Activated naive CD4-positive, alpha-beta T cell treated with anti-CD3 and anti-CD28 coated beads for 36 hours (primary cell): ENCODE results near the gene CACNA1I. TPM values are rescaled to one million over a fixed set of nuclear protein-coding genes. Genes with fewer than 3 reads are reported as not detected.

Source experiments
- CTCF ChIA-PET: fragments of 350-600 bp; sonication (Branson Sonifier 250); formaldehyde crosslinking; loops from one replicate; lab custom pipeline; 2021; ENCODE audit warnings: antibody characterized with exemption; lab: Charles Lee
- DNase-seq: peaks from one replicate; pipeline ENCODE4 v3.0.0-alpha.2; 2020
- H3K27ac Mint-ChIP-seq: one replicate; pipeline ENCODE4 v1.8.0; 2021; ENCODE audit warnings: mild to moderate bottlenecking, mixed read lengths
- H3K27me3 Mint-ChIP-seq: one replicate; pipeline ENCODE4 v1.8.0; 2021; ENCODE audit warnings: low read depth, mixed read lengths
- H3K36me3 Mint-ChIP-seq: one replicate; pipeline ENCODE4 v1.8.0; 2021; ENCODE audit warnings: low read depth, mixed read lengths
- H3K4me1 Mint-ChIP-seq: one replicate; pipeline ENCODE4 v1.8.0; 2021; ENCODE audit warnings: low read depth, mixed read lengths
- H3K4me3 Mint-ChIP-seq: one replicate; pipeline ENCODE4 v1.8.0; 2021; ENCODE audit warnings: mild to moderate bottlenecking, moderate library complexity, mixed read lengths
- H3K9me3 Mint-ChIP-seq: one replicate; pipeline ENCODE4 v1.8.0; 2021; ENCODE audit warnings: mixed read lengths
- intact Hi-C: fragments of 100-400 bp; cut with micrococcal nuclease; formaldehyde crosslinking; loops from one replicate; pipeline ENCODE4 v1.15.1; 2023
- total RNA-seq, 2 experiments: library from RNA; stranded (reverse); gene quantifications; one replicate each; pipeline ENCODE4 v1.2.3, GENCODE V29; 2021

The CACNA1I gene
- total RNA-seq, 2 experiments from 2014 or later = 0.27 to 0.31 TPM

GRCh38 chr22:39574779-39575551 is 4.4 kb downstream of the CACNA1I start:
- CTCF ChIA-PET = interaction anchor here (0.9 kb wide), 2 partner anchors 47 to 435 kb away, joined by 3 read pairs; no protein-coding TSS in a partner anchor
- intact Hi-C loops = no loop called here
- Mint-ChIP-seq H3K9me3 (no peaks in the 10 kb centered on the region), H3K4me1 (no peaks in the 10 kb centered on the region), H3K27me3 (no peaks in the 10 kb centered on the region), H3K36me3 (no peaks in the 10 kb centered on the region), H3K27ac (no peak overlapping the region), H3K4me3 (no peak overlapping the region)
- no peak for DNase-seq

- intact Hi-C loops = no loop called here
- no peak overlapping the region for H3K4me3 Mint-ChIP-seq
- DNase-seq = no peak
- H3K27ac Mint-ChIP-seq = no peak overlapping the region
- no peaks in the 10 kb centered on the region for H3K27me3 Mint-ChIP-seq
- H3K9me3 Mint-ChIP-seq = no peaks in the 10 kb centered on the region
- H3K4me1 Mint-ChIP-seq = no peaks in the 10 kb centered on the region
- H3K36me3 Mint-ChIP-seq = no peaks in the 10 kb centered on the region
- CTCF ChIA-PET = no interaction called here
Observed at GRCh38 chr22:39575552-39575825, 4.9 kb downstream of the CACNA1I start.

DNA sequence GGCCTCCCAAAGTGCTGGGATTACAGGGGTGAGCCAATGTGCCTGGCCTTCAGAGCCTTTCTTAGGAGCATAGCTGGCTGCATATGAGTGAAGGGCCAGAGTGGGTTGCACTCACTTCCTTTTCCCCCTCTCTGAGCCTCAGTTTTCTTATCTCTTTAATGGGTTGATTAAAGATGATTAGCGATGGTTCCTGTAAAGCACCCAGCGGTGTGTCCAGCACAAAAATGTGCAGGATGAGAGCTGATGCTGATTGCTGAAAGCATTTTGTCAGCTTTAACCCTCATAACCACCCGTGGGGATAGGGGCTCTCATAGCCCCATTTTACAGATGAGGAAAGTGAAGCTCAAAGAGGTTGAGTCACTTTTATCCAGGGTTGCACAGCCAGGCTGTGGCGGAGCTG is 5.5 kb downstream of the CACNA1I start:
- Mint-ChIP-seq H3K36me3 (no peaks in the 10 kb centered on the region), H3K4me3 (no peak overlapping the region), H3K27me3 (no peaks in the 10 kb centered on the region), H3K9me3 (no peaks in the 10 kb centered on the region), H3K4me1 (no peaks in the 10 kb centered on the region), H3K27ac (no peak overlapping the region)
- intact Hi-C loops = no loop called here
- CTCF ChIA-PET = interaction anchor here (0.5 to 1.0 kb wide), 2 partner anchors 17 to 360 kb away, joined by 3 read pairs; no protein-coding TSS in a partner anchor
- no peak for DNase-seq

DNA sequence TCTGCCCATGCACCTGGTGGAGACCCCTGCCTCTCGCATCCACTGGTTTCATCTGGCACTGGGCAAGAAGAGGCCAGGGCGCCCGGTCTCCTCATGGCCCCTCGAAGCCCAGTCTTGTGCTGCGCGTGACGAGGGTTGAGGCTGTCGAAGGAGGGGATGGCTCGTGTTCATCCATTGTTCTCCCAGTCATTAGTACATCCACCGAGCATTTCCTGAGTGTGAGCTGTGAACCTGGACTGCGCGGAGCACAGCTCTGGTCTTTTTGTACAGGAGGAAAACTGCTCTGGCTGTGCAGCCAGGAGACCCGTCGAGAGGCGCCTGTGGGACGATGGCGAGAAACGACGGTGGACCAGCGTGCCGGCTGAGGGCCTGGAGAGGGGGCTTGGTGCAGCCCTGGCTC is 6.8 kb downstream of the CACNA1I start:
- H3K4me3 Mint-ChIP-seq = no peak overlapping the region
- no peak for DNase-seq
- no peaks in the 10 kb centered on the region for H3K27me3 Mint-ChIP-seq
- H3K9me3 Mint-ChIP-seq = no peaks in the 10 kb centered on the region
- intact Hi-C loops = no loop called here
- no peak overlapping the region for H3K27ac Mint-ChIP-seq
- no peaks in the 10 kb centered on the region for H3K36me3 Mint-ChIP-seq
- H3K4me1 Mint-ChIP-seq = no peaks in the 10 kb centered on the region
- CTCF ChIA-PET = interaction anchor here (1.1 kb wide), 1 partner anchor 447 kb away, joined by 3 read pairs; no protein-coding TSS in a partner anchor

DNA sequence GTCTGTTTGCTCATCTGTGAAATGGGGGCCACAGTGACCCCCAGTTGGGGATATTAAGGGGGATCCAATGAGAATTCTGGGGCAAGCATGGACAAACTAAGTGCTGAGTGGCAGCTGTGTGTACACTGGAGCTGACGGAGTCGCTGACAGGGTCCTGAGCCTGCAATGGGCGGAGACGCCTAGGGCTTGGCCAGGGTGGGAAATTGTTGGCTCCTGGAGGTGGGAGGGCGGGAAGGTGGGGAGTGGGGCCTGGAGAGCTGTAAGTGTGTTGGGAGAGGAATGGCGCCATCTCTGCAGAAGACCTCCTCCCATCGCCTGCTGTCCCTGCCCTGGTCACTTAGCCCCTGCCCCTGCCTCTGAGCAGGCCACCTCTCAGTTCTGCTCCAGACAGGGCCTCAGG is 7.3 kb downstream of the CACNA1I start:
- no peaks in the 10 kb centered on the region for H3K9me3 Mint-ChIP-seq

DNA sequence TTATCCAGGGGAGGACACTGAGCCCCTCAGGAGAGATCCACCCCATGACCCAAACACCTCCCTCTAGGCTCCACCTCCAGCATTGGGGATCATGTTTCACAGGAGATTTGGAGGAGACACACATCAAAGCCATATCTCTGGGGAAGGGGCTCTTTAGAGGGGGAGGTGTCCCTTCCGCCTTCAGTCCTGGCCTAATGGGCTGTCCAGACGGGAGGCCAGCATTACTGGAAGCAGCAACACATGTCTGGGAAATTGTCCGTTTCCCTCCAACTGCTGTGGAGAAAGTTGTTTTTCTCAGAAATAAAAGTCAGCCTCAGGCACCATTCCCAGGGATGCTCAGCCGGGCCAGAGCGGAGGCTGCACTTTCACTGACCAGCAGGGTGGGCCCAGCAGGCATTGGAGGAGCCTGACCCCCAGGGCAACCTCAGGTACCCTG is 9.5 kb downstream of the CACNA1I start:
- Mint-ChIP-seq H3K27ac (no peak overlapping the region), H3K4me3 (no peak overlapping the region), H3K27me3 (no peaks in the 10 kb centered on the region), H3K9me3 (no peaks in the 10 kb centered on the region), H3K36me3 (no peaks in the 10 kb centered on the region), H3K4me1 (no peaks in the 10 kb centered on the region)
- DNase-seq = no peak
- CTCF ChIA-PET = no interaction called here
- intact Hi-C loops = no loop called here

More for the DNA sequence above, 7.3 kb downstream of the CACNA1I start:
- Mint-ChIP-seq H3K27ac (no peak overlapping the region), H3K36me3 (no peaks in the 10 kb centered on the region), H3K27me3 (no peaks in the 10 kb centered on the region), H3K4me1 (no peaks in the 10 kb centered on the region), H3K4me3 (no peak overlapping the region)
- no peak for DNase-seq
- intact Hi-C loops = no loop called here
- CTCF ChIA-PET = interaction anchor here (0.6 to 1.1 kb wide), 3 partner anchors 44 to 447 kb away, joined by 3 to 4 read pairs (median 3); no protein-coding TSS in a partner anchor

GRCh38 chr22:39580795-39581194 is 10.2 kb downstream of the CACNA1I start:
- CTCF ChIA-PET = no interaction called here

GRCh38 chr22:39581303-39581702 is 10.8 kb downstream of the CACNA1I start:
- intact Hi-C loops = no loop called here
- Mint-ChIP-seq H3K36me3 (no peaks in the 10 kb centered on the region), H3K4me3 (no peak overlapping the region), H3K4me1 (no peaks in the 10 kb centered on the region), H3K9me3 (no peaks in the 10 kb centered on the region), H3K27ac (no peak overlapping the region), H3K27me3 (no peaks in the 10 kb centered on the region)
- CTCF ChIA-PET = no interaction called here
- DNase-seq = no peak

More at GRCh38 chr22:39580795-39581194, 10.2 kb downstream of the CACNA1I start:
- H3K27me3 Mint-ChIP-seq = no peaks in the 10 kb centered on the region
- no peaks in the 10 kb centered on the region for H3K36me3 Mint-ChIP-seq
- no peaks in the 10 kb centered on the region for H3K4me1 Mint-ChIP-seq
- intact Hi-C loops = no loop called here
- H3K27ac Mint-ChIP-seq = no peak overlapping the region
- DNase-seq = no peak
- no peaks in the 10 kb centered on the region for H3K9me3 Mint-ChIP-seq
- no peak overlapping the region for H3K4me3 Mint-ChIP-seq

DNA sequence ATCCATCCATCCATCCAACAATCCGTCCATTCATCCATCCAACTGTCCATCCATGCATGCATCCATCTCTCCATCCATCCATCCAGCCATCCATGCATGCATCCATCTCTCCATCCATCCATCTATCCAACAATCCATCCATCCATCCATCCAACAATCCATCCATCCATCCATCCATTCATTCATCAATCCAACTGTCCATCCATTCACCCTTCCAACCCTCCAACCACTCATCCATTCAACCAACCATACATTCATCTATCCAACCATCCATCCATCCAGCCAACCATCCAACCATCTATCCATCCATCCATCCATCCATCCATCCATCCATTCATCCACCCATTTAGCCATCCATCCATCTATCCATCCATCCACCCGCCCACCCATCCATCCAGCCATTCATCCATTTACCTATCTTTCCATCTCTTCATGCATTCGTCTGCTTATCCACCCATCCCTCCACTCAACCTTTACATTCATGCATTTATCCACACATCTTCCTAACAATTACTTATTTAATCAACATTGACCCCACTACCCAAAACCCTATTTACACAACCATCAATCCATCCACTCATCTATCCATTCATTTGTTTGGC is 12.6 kb downstream of the CACNA1I start:
- no peaks in the 10 kb centered on the region for H3K4me1 Mint-ChIP-seq
- intact Hi-C loops = no loop called here
- DNase-seq = no peak
- CTCF ChIA-PET = no interaction called here
- no peak overlapping the region for H3K4me3 Mint-ChIP-seq
- no peaks in the 10 kb centered on the region for H3K36me3 Mint-ChIP-seq
- H3K27ac Mint-ChIP-seq = no peak overlapping the region
- no peaks in the 10 kb centered on the region for H3K27me3 Mint-ChIP-seq
- no peaks in the 10 kb centered on the region for H3K9me3 Mint-ChIP-seq

GRCh38 chr22:39589875-39590274 is 19.3 kb downstream of the CACNA1I start:
- no peaks in the 10 kb centered on the region for H3K36me3 Mint-ChIP-seq
- no peaks in the 10 kb centered on the region for H3K27me3 Mint-ChIP-seq
- H3K4me1 Mint-ChIP-seq = no peaks in the 10 kb centered on the region
- no peaks in the 10 kb centered on the region for H3K9me3 Mint-ChIP-seq
- DNase-seq = no peak
- H3K4me3 Mint-ChIP-seq = no peak overlapping the region
- no peak overlapping the region for H3K27ac Mint-ChIP-seq
- CTCF ChIA-PET = no interaction called here
- intact Hi-C loops = no loop called here

DNA sequence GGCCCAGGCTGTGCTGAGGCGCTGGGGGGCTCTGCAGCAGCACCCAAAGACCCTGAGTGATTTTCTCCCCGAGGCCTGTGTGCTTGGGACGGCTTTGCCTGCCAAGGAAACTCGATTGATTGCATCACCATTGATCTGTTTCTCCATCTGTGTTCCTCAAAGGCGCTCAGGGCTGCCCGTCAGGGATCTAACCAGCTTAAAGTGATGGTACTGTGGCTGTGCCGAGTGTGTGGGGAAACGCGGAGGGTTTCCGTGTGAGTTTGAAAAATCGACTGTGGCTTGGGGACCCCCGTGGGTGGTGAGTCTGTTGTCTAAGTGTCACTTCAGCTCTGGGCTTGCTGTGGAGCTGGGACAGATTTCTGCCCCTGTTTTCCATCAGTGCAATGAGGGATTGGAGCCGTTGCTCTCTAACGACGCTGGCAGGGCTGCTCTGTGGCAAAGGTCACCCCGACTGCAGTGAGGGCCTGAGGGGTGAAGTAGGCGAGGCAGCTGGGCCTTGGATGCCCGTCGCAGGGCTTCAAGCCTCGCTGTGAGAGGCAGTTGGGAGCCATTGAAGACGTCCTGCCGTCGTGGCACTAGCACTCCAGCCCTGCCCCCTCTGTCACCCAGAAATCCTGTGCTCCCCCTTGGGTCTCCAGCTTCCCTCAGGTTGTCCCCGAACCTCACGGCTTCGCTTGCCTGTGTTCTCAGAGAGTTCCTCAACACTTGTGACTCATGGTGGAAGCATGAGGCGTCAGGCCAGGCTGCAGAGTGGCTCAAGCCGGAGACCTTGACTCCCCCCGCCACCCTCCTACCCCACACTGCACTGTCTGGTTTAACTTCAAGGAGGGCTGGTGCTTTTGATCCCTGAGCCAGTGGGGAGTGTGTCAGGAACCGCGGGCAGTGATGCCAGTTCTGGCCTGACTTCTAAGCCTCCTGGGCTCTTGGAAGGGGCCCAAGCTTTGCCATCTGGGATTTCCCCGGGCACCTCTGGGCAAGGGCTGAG is 21.8 kb downstream of the CACNA1I start:
- no peaks in the 10 kb centered on the region for H3K36me3 Mint-ChIP-seq
- no peak overlapping the region for H3K4me3 Mint-ChIP-seq
- CTCF ChIA-PET = no interaction called here
- H3K4me1 Mint-ChIP-seq = no peaks in the 10 kb centered on the region
- no peaks in the 10 kb centered on the region for H3K27me3 Mint-ChIP-seq
- no peak overlapping the region for H3K27ac Mint-ChIP-seq
- intact Hi-C loops = no loop called here
- no peaks in the 10 kb centered on the region for H3K9me3 Mint-ChIP-seq
- DNase-seq = no peak
